ENCODE data around the gene TPST1.
"Not testable (repeated sequence)": the region's sequence is repeated elsewhere in the genome, so short reads cannot be mapped to it uniquely, and the experiment has no call there.

The TPST1 gene

GRCh38 chr7:66204822-66205740 is at the start of gene TPST1:
TSS of gene TPST1 (plus strand) at chr7:66205334. CDS start at chr7:66240426, 35,092 bp downstream.
- peak; percentile 79 for DNase-seq (ENCODE audit: low spot score)

- not testable (repeated sequence) for DNase-seq (ENCODE audit: low spot score)
Observed at GRCh38 chr7:66156035-66156434, 49.1 kb upstream of the TPST1 start.

GRCh38 chr7:66157060-66157459 is 48.1 kb upstream of the TPST1 start:
- DNase-seq (ENCODE audit: low spot score) = no peak

- DNase-seq (ENCODE audit: low spot score) = no peak
Observed at GRCh38 chr7:66162622-66163021, 42.5 kb upstream of the TPST1 start.

GRCh38 chr7:66163186-66163610 is 41.9 kb upstream of the TPST1 start:
- DNase-seq (ENCODE audit: low spot score) = no peak

GRCh38 chr7:66164356-66164755 is 40.8 kb upstream of the TPST1 start:
- no peak for DNase-seq (ENCODE audit: low spot score)

GRCh38 chr7:66167773-66168387 is 37.3 kb upstream of the TPST1 start:
- peak; percentile 21 for DNase-seq (ENCODE audit: low spot score)

- no peak for DNase-seq (ENCODE audit: low spot score)
Observed at GRCh38 chr7:66169616-66170015, 35.5 kb upstream of the TPST1 start.

- DNase-seq (ENCODE audit: low spot score) = no peak
Observed at GRCh38 chr7:66170309-66171231, 34.6 kb upstream of the TPST1 start.

GRCh38 chr7:66172536-66173401 is 32.4 kb upstream of the TPST1 start:
- not testable (repeated sequence) for DNase-seq (ENCODE audit: low spot score)

- DNase-seq (ENCODE audit: low spot score) = no peak
Observed at GRCh38 chr7:66173856-66174255, 31.3 kb upstream of the TPST1 start.

- not testable (repeated sequence) for DNase-seq (ENCODE audit: low spot score)
Observed at GRCh38 chr7:66175006-66175405, 30.1 kb upstream of the TPST1 start.

GRCh38 chr7:66176914-66177313 is 28.2 kb upstream of the TPST1 start:
- no peak for DNase-seq (ENCODE audit: low spot score)

GRCh38 chr7:66178258-66178657 is 26.9 kb upstream of the TPST1 start:
- DNase-seq (ENCODE audit: low spot score) = no peak

- no peak for DNase-seq (ENCODE audit: low spot score)
Observed at GRCh38 chr7:66181329-66181728, 23.8 kb upstream of the TPST1 start.

GRCh38 chr7:66181845-66182244 is 23.3 kb upstream of the TPST1 start:
- no peak for DNase-seq (ENCODE audit: low spot score)

GRCh38 chr7:66182920-66183319 is 22.2 kb upstream of the TPST1 start:
- no peak for DNase-seq (ENCODE audit: low spot score)

- peak; percentile 85 for DNase-seq (ENCODE audit: low spot score)
Observed at GRCh38 chr7:66183700-66184099, 21.4 kb upstream of the TPST1 start.

- no peak for DNase-seq (ENCODE audit: low spot score)
Observed at GRCh38 chr7:66185680-66186187, 19.4 kb upstream of the TPST1 start.

GRCh38 chr7:66186991-66187390 is 18.1 kb upstream of the TPST1 start:
- DNase-seq (ENCODE audit: low spot score) = no peak

GRCh38 chr7:66187905-66188304 is 17.2 kb upstream of the TPST1 start:
- no peak for DNase-seq (ENCODE audit: low spot score)
